ENCODE measurements around the gene KCNC1. TPM values are rescaled to one million over a fixed set of nuclear protein-coding genes. Genes with fewer than 3 reads are reported as not detected.

Gene KCNC1
- polyA plus RNA-seq, 1 donor from 2014 or later, result 8.9 TPM

- Histone ChIP-seq H3K79me2 (replicated peaks; ENCODE audit: insufficient read depth, low read length) (peaks cover 7% of the 10 kb centered on the region), H3K4me2 (ENCODE audit: low read length) (no peak overlapping the region), H3K9me2 (ENCODE audit: insufficient read depth, low read length) (no peaks in the 10 kb centered on the region), H3F3A (ENCODE audit: insufficient read depth, low read length, poor library complexity, severe bottlenecking) (no peaks in the 10 kb centered on the region), H3K9me3 (ENCODE audit: low read length) (no peaks in the 10 kb centered on the region), H3K27ac (ENCODE audit: low read length) (peak overlapping the region; percentile 28), H3K4me3 (ENCODE audit: low read length) (peak overlapping the region; percentile 23), H4K20me1 (ENCODE audit: insufficient read depth) (no peaks in the 10 kb centered on the region), H3K9ac (ENCODE audit: low read length) (no peak overlapping the region), H2AFZ (ENCODE audit: low read depth, low read length) (no peak overlapping the region), H3K27me3 (ENCODE audit: insufficient read depth, low read depth, low read length) (no peaks in the 10 kb centered on the region), H3K36me3 (ENCODE audit: insufficient read depth, low read length) (no peaks in the 10 kb centered on the region)
- TF ChIP-seq MXI1 (conservative IDR thresholded peaks at IDR 0.05; ENCODE audit: poor library complexity, severe bottlenecking) (no peak), SMC3 (conservative IDR thresholded peaks at IDR 0.05; ENCODE audit: poor library complexity) (no peak)
- TF ChIP-seq, protein P1, sequence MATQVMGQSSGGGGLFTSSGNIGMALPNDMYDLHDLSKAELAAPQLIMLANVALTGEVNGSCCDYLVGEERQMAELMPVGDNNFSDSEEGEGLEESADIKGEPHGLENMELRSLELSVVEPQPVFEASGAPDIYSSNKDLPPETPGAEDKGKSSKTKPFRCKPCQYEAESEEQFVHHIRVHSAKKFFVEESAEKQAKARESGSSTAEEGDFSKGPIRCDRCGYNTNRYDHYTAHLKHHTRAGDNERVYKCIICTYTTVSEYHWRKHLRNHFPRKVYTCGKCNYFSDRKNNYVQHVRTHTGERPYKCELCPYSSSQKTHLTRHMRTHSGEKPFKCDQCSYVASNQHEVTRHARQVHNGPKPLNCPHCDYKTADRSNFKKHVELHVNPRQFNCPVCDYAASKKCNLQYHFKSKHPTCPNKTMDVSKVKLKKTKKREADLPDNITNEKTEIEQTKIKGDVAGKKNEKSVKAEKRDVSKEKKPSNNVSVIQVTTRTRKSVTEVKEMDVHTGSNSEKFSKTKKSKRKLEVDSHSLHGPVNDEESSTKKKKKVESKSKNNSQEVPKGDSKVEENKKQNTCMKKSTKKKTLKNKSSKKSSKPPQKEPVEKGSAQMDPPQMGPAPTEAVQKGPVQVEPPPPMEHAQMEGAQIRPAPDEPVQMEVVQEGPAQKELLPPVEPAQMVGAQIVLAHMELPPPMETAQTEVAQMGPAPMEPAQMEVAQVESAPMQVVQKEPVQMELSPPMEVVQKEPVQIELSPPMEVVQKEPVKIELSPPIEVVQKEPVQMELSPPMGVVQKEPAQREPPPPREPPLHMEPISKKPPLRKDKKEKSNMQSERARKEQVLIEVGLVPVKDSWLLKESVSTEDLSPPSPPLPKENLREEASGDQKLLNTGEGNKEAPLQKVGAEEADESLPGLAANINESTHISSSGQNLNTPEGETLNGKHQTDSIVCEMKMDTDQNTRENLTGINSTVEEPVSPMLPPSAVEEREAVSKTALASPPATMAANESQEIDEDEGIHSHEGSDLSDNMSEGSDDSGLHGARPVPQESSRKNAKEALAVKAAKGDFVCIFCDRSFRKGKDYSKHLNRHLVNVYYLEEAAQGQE (IDR thresholded peaks at IDR 0.05; ENCODE audit: borderline replicate concordance), result no peak
Measured at GRCh38 chr11:17751558-17751957, 17.0 kb downstream of the KCNC1 start.

- peak overlapping the region; percentile 23 for H3K4me3 ChIP-seq (ENCODE audit: low read length)
- no peak overlapping the region for H3K9ac ChIP-seq (ENCODE audit: low read length)
- no peaks in the 10 kb centered on the region for H3F3A ChIP-seq (ENCODE audit: insufficient read depth, low read length, poor library complexity, severe bottlenecking)
- peak overlapping the region; percentile 28 for H3K27ac ChIP-seq (ENCODE audit: low read length)
- no peak for TF ChIP-seq EP300 (conservative IDR thresholded peaks at IDR 0.05; ENCODE audit: poor library complexity, severe bottlenecking)
- TF ChIP-seq SMC3 (conservative IDR thresholded peaks at IDR 0.05; ENCODE audit: poor library complexity), result no peak
- TF ChIP-seq, protein P1 (IDR thresholded peaks at IDR 0.05; ENCODE audit: borderline replicate concordance), result no peak
- TF ChIP-seq POLR2AphosphoS5 (IDR thresholded peaks at IDR 0.05), result peak; percentile 63
- no peak for TF ChIP-seq EZH2 (IDR thresholded peaks at IDR 0.05; ENCODE audit: borderline replicate concordance, insufficient read depth, low read length, poor library complexity, severe bottlenecking)
- H3K27me3 ChIP-seq (ENCODE audit: insufficient read depth, low read depth, low read length), result no peaks in the 10 kb centered on the region
- no peaks in the 10 kb centered on the region for H3K9me3 ChIP-seq (ENCODE audit: low read length)
- H3K9me2 ChIP-seq (ENCODE audit: insufficient read depth, low read length), result no peaks in the 10 kb centered on the region
- peaks cover 13% of the 10 kb centered on the region for H3K79me2 ChIP-seq (replicated peaks; ENCODE audit: insufficient read depth, low read length)
- no peak overlapping the region for H2AFZ ChIP-seq (ENCODE audit: low read depth, low read length)
- no peaks in the 10 kb centered on the region for H3K36me3 ChIP-seq (ENCODE audit: insufficient read depth, low read length)
- H3K4me2 ChIP-seq (ENCODE audit: low read length), result no peak overlapping the region
- H4K20me1 ChIP-seq (ENCODE audit: insufficient read depth), result no peaks in the 10 kb centered on the region
Measured at GRCh38 chr11:17752144-17752543, 17.6 kb downstream of the KCNC1 start.

DNA sequence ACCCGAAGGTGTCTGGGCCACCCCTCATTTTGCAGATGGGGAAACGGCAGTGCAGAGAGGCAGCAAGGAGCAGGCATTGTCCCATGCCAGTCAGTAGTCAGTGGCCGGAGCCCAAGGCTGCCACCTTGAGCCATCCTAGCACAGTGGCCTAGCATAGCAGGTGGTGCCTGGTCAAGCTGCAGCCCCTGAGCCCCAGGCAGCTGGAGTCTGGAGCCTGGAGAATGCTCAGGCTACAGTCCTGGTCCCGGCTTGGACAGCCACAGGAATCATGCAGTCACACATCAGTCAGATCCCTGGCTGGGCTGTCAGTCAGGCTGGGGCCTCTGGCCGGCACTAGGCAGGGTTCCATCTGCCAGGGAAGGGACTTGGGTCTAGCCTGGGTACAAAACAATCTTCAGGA lies 18.6 kb downstream of the KCNC1 start:
- TF ChIP-seq EP300 (conservative IDR thresholded peaks at IDR 0.05; ENCODE audit: poor library complexity, severe bottlenecking), result no peak
- TF ChIP-seq SMC3 (conservative IDR thresholded peaks at IDR 0.05; ENCODE audit: poor library complexity), result no peak
- no peak for TF ChIP-seq POLR2AphosphoS5 (IDR thresholded peaks at IDR 0.05)
- TF ChIP-seq EZH2 (IDR thresholded peaks at IDR 0.05; ENCODE audit: borderline replicate concordance, insufficient read depth, low read length, poor library complexity, severe bottlenecking), result no peak
- TF ChIP-seq RAD21 (conservative IDR thresholded peaks at IDR 0.05), result no peak
- TF ChIP-seq, protein P1 (IDR thresholded peaks at IDR 0.05; ENCODE audit: borderline replicate concordance), result no peak
- Histone ChIP-seq H3K79me2 (replicated peaks; ENCODE audit: insufficient read depth, low read length) (peaks cover 13% of the 10 kb centered on the region), H3K27me3 (ENCODE audit: insufficient read depth, low read depth, low read length) (no peaks in the 10 kb centered on the region), H3F3A (ENCODE audit: insufficient read depth, low read length, poor library complexity, severe bottlenecking) (no peaks in the 10 kb centered on the region), H3K4me2 (ENCODE audit: low read length) (no peak overlapping the region), H4K20me1 (ENCODE audit: insufficient read depth) (no peaks in the 10 kb centered on the region), H3K9ac (ENCODE audit: low read length) (no peak overlapping the region), H3K27ac (ENCODE audit: low read length) (no peak overlapping the region), H3K36me3 (ENCODE audit: insufficient read depth, low read length) (no peaks in the 10 kb centered on the region), H3K9me3 (ENCODE audit: low read length) (no peaks in the 10 kb centered on the region), H2AFZ (ENCODE audit: low read depth, low read length) (no peak overlapping the region), H3K4me3 (ENCODE audit: low read length) (no peak overlapping the region), H3K9me2 (ENCODE audit: insufficient read depth, low read length) (no peaks in the 10 kb centered on the region)
